Small intestine (tissue), 7 donors: ENCODE measurements around the gene GRIP2. TPM values are rescaled to one million over a fixed set of nuclear protein-coding genes. Genes with fewer than 3 reads are reported as not detected.

ENCODE experiments used
- DNase-seq, 2 donors: peaks; one replicate each; pipeline versions ENCODE4 v3.0.0 to v3.0.0-alpha.2; 2013
- FAIRE-seq: peaks from 2 replicates; lab custom pipeline; 2012; peaks lifted over from hg19 to GRCh38; lab: Jason Lieb, UNC
- H3K27ac ChIP-seq, 3 donors: one replicate each; pipeline ENCODE4 v1.5.1; 2013; ENCODE audit warnings: low read length in 2 of 3, mild to moderate bottlenecking in 2 of 3, control low read depth in 1 of 3, inconsistent platforms in 1 of 3, low read depth in 1 of 3, moderate library complexity in 1 of 3
- H3K27me3 ChIP-seq, 3 donors: one replicate each; pipeline ENCODE4 v1.6.1; 2013; ENCODE audit warnings: low read length in 3 of 3, inconsistent platforms in 1 of 3; ENCODE audit not compliant: control insufficient read depth in 3 of 3, insufficient read depth in 3 of 3
- H3K36me3 ChIP-seq, 3 donors: one replicate each; pipeline ENCODE4 v1.6.1; 2013; ENCODE audit warnings: low read length in 3 of 3, inconsistent platforms in 1 of 3, low read depth in 1 of 3, mild to moderate bottlenecking in 1 of 3, moderate library complexity in 1 of 3; ENCODE audit not compliant: control insufficient read depth in 3 of 3, insufficient read depth in 2 of 3
- H3K4me1 ChIP-seq, 3 donors: one replicate each; pipeline ENCODE4 v1.6.1; 2013; ENCODE audit warnings: low read length in 2 of 3, inconsistent platforms in 1 of 3, low read depth in 1 of 3, mild to moderate bottlenecking in 1 of 3, moderate library complexity in 1 of 3; ENCODE audit not compliant: control insufficient read depth in 3 of 3, insufficient read depth in 2 of 3
- H3K4me3 ChIP-seq, 3 donors: one replicate each; pipeline ENCODE4 v1.5.1; 2013; ENCODE audit warnings: low read length in 3 of 3, control low read depth in 1 of 3, inconsistent platforms in 1 of 3, low read depth in 1 of 3, mild to moderate bottlenecking in 1 of 3, moderate library complexity in 1 of 3
- H3K9me3 ChIP-seq, 2 donors: one replicate each; pipeline ENCODE4 v1.6.1; 2013; ENCODE audit warnings: low read depth in 1 of 2, low read length in 1 of 2; ENCODE audit not compliant: control insufficient read depth in 2 of 2, insufficient read depth in 1 of 2
- WGBS, 3 donors: extraction: QIAGEN DNeasy Blood & Tissue Kit; methylation state at CpG; one replicate each; pipeline ENCODE4 v1.1.7; 2013; 5-methylcytosine and 5-hydroxymethylcytosine counted together
- polyA plus RNA-seq, 4 donors: library from polyadenylated mRNA; stranded (reverse) in 3 of 4; unstranded in 1 of 4; fragments of 200-250 nt in 3 of 4; fragments of 120-200 nt in 1 of 4; gene quantifications; one replicate each; pipeline versions ENCODE4 v1.2.1 to v1.2.3, GENCODE V29; 2013
- donor health status: healthy with polysubstance abuse.
- donor health status: control.
- donor health status: control.
- donor health status: Bipolar disorder and iron deficiency.
- donor health status: healthy.

Gene GRIP2
- polyA plus RNA-seq, 4 donors = 0.27 to 1.4 (median 0.34) TPM; not detected in 1

DNA sequence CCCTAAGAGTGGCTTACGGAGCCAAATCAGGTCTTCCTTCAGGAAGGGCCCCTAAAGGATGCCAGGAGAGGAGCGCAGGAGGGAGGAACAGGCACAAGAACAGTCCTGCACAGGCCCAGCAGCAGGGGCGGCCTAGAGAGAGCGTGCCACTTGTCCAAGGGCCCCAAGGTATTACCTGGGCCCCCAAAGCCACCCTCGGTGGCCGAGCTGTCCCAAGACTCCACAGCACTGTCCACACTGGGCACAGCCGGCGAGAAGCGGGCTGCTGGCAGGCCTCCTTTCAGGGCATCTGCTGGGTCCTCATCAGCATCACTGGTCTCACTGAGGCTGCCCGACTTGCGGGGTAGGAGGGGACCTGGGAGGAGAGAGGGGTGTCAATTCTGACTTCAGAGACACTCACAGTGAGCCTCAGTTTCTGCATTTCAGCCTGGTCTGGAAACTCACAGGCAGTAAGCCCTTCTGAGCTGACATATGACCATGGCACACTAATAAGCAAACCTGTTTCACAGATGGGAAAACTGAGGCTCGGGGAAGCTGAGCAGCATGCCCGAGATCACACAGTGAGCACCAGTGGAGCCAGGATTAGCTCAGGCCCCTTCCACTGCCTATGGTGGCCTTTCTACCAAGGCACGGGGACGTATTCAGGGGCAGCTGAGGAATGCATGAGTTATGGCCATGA lies 33.4 kb downstream of the GRIP2 start:
- no peak overlapping the region for H3K4me3 ChIP-seq
- H3K36me3 ChIP-seq = no peaks in the 10 kb centered on the region
- DNase-seq (no peak), FAIRE-seq (no peak)
- H3K27me3 ChIP-seq = no peaks in the 10 kb centered on the region
- H3K9me3 ChIP-seq = peaks cover 0 to 8% of the 10 kb centered on the region in 2 donors
- H3K4me1 ChIP-seq = no peaks in the 10 kb centered on the region
- H3K27ac ChIP-seq = no peak overlapping the region
- 82 to 88% (median 85%) methylated on average over 14 to 15 of the region's 15 CpGs for whole genome bisulfite sequencing, 3 donors

DNA sequence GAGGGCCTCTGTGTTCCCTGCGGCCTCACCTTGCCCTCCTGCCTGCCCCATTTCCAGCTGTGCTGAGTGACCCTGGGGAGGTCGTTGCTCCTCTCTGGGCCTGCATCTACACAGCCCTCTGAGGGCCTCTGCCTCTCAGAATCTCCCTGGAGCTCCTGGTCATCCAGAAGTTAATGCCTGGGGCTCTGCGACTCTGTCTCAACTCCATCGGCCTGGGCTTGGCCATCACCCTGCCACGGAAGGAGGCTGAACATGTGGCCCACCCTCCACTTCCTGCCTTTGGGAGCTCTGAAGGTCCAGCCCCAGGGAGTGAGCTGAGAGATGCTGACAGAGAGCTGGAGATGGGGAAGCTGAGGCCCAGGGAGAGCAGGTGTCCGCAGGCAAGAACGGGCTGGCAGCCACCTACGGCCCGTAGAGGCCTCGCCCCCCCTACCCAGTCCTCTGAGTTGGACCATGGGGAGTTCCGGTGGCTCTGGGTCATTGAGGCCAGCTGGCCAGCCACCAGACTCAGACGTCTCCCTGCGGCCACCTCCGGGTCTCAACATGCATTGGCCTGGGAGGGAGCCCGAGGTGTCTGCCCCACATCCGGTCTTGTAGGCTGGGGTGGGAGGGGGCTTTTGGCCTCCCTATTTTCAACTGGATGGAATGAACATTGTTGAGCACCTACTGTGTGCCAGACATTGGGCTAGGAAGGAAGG lies 34.2 kb downstream of the GRIP2 start:
- FAIRE-seq (no peak), DNase-seq (no peak)
- Histone ChIP-seq H3K36me3 (no peaks in the 10 kb centered on the region), H3K4me1 (no peaks in the 10 kb centered on the region), H3K9me3 (peaks cover 0 to 8% of the 10 kb centered on the region in 2 donors), H3K27ac (no peak overlapping the region), H3K4me3 (no peak overlapping the region), H3K27me3 (no peaks in the 10 kb centered on the region)
- 86 to 89% (median 87%) methylated on average over 12 to 16 of the region's 16 CpGs for WGBS, 3 donors

DNA sequence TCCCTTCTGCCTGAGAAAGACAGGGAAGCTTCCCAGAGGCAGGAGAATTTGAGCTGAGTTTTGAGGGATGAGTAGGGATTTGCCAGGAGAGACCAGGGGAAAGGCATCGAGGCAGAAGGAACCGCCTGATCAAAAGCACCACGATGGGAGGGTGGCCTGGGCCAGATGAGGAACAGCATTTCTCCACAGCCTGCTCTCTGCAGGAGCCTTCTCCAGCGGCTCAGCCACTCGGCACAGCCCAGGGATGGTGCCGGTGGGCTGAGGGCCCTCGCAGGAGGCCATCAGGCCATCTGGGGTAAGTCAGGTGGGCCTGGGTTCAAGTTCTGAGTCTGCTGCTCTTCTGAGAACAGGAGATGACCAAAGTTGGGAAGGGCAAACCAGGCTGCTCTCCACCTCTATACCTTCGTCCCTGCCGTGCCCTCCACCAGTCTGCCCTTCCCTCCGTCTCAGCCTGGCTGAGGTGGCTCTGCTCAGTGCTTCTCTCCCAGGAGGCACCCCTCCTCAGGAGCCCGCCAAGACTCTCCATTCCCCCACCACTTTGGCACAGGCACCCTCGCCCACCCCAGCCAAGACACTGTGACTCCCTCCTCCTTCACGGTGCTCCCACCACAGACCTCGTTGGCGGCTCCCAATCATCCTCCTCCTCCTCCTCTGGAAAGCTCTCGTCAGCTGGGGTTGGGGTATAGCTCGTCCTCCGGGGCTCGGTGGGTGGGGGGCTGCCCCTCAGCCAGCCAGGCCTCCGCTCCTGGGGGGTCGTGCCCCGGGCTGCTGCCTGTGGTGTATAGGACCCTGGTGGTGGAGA lies 34.9 kb downstream of the GRIP2 start:
- FAIRE-seq = no peak
- no peak overlapping the region for H3K27ac ChIP-seq

DNA sequence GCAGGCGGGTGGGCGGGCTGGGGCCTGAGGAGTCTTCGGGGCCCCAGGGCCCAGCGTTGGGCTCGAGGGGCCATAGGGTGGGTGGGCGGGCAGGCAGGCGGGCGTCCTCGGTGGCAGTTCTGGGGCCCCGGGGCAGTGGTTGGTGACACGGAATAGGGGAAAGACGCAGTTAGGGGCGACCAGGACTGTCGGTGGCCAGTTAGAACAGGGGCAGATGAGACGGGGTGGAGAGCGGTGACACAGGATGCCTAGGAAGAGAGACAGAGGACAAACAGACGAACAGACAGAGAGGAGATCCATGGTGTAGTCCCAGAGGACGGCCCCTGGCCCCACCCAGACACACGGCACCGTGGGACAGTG lies 36.5 kb downstream of the GRIP2 start:
- 83 to 89% (median 86%) methylated on average over 18 to 20 of the region's 20 CpGs for WGBS, 3 donors
- DNase-seq = no peak

More for the DNA sequence above, 34.9 kb downstream of the GRIP2 start:
- Histone ChIP-seq H3K27me3 (no peaks in the 10 kb centered on the region), H3K36me3 (no peaks in the 10 kb centered on the region), H3K4me1 (no peaks in the 10 kb centered on the region), H3K9me3 (peaks cover 0 to 8% of the 10 kb centered on the region in 2 donors), H3K4me3 (no peak overlapping the region)
- no peak for DNase-seq
- WGBS, 3 donors = 78 to 85% (median 84%) methylated on average over 21 to 22 of the region's 22 CpGs

DNA sequence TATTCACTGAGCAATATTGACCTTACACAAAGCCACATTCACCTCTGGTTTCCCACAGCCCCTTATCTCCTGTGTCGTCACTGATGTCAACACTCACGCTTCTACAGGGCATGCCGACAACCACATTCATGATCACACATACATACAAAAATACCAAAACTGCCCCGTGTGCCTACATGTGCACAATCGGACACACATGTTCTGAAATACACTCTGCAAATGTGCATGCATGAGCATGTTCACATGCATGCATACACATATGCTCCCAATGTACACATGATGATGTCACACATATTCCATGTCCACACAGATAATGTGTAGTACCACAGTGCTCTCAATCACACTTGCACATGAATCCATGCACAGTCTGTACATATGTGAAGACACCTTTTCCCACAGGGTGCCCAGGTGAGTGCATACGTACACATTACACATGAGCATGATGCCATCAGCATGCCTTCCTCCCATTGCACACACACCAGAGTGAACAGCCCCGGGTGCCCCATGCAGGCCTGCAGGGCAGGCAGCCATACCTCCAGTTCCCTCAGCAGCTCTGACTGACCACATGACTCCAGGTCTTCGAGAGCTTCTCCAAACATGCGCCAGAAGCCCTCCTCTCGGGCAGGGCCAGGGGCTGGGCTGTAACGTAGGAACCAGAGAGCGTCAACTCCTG lies 37.0 kb downstream of the GRIP2 start:
- peaks cover 0 to 8% of the 10 kb centered on the region in 2 donors for H3K9me3 ChIP-seq
- H3K4me3 ChIP-seq = no peak overlapping the region
- H3K36me3 ChIP-seq = no peaks in the 10 kb centered on the region
- FAIRE-seq (no peak), DNase-seq (no peak)
- peaks cover 0 to 1% (median 0%) of the 10 kb centered on the region in 3 donors for H3K27me3 ChIP-seq
- no peaks in the 10 kb centered on the region for H3K4me1 ChIP-seq
- H3K27ac ChIP-seq = no peak overlapping the region
- 91 to 94% (median 92%) methylated on average over 12 of the region's 12 CpGs for WGBS, 3 donors

More for the DNA sequence above, 36.5 kb downstream of the GRIP2 start:
- FAIRE-seq = no peak
- Histone ChIP-seq H3K4me1 (no peaks in the 10 kb centered on the region), H3K27me3 (no peaks in the 10 kb centered on the region), H3K36me3 (no peaks in the 10 kb centered on the region), H3K27ac (no peak overlapping the region), H3K4me3 (no peak overlapping the region), H3K9me3 (peaks cover 0 to 8% of the 10 kb centered on the region in 2 donors)

- Histone ChIP-seq H3K27me3 (peaks cover 0 to 3% (median 0%) of the 10 kb centered on the region in 3 donors), H3K36me3 (no peaks in the 10 kb centered on the region), H3K9me3 (peaks cover 0 to 8% of the 10 kb centered on the region in 2 donors), H3K4me1 (no peaks in the 10 kb centered on the region), H3K4me3 (no peak overlapping the region), H3K27ac (no peak overlapping the region)
- FAIRE-seq = no peak
- DNase-seq = no peak
Observed at GRCh38 chr3:14502472-14502871, 37.7 kb downstream of the GRIP2 start.

DNA sequence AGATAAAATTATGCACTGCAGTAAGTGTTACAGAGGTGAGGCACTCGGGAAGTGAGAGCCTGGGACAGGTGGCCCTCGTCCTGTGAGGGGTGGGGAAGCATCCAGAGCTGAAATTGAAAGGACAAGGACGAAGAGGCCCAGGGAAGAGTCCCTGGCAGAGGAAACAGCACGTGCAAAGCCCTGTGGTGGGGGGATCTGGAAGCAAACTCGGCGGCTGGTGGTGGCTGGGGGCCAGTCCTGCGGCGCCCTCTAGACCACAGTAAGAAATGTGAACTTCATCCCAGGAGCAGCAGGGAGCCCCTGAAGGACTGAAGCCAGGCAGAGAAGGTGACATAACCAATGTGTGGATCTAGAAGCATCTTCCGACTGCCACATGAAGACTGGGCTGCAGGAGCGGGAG lies 42.8 kb downstream of the GRIP2 start:
- Histone ChIP-seq H3K4me1 (no peaks in the 10 kb centered on the region), H3K36me3 (no peaks in the 10 kb centered on the region), H3K27ac (no peak overlapping the region), H3K4me3 (no peak overlapping the region), H3K9me3 (peaks cover 0 to 4% of the 10 kb centered on the region in 2 donors), H3K27me3 (peaks cover 0 to 3% (median 0%) of the 10 kb centered on the region in 3 donors)
- DNase-seq (no peak), FAIRE-seq (no peak)
- whole genome bisulfite sequencing, 3 donors = 54 to 62% (median 62%) methylated on average over 10 of the region's 10 CpGs

DNA sequence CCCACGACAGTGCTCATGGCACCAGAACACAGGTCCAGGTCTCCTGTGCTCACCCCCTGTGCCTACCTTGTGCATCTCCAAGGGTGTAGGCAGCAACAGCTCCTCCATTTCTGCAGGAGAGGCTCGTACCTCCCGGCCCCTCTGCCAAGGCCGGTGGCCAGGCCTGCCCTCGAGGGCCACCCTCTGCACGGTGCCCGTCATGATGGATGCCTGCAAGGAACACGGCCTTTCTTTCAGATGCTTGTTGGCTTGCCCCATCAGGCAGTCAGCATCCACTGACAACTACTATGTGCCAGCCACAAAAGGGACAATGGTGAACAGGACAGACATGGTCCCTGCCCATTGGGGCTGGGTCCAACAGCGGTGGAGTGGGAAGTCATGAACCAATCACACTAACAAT lies 43.8 kb downstream of the GRIP2 start:
- Histone ChIP-seq H3K27me3 (peaks cover 0 to 3% (median 0%) of the 10 kb centered on the region in 3 donors), H3K9me3 (no peaks in the 10 kb centered on the region), H3K27ac (no peak overlapping the region), H3K36me3 (peaks cover 0 to 1% (median 0%) of the 10 kb centered on the region in 3 donors), H3K4me1 (no peaks in the 10 kb centered on the region), H3K4me3 (no peak overlapping the region)
- no peak for FAIRE-seq
- no peak for DNase-seq
- WGBS, 3 donors = 92 to 93% (median 93%) methylated on average over 9 of the region's 9 CpGs
